Right lobe of liver (tissue), 4 donors: ENCODE measurements around the gene NENF.

Experiments
- CTCF ChIP-seq, 4 donors: fragments of 200-600 bp in 3 of 4; fragments of 450-650 bp in 1 of 4; IDR thresholded peaks; one replicate each; pipeline versions ENCODE4 v1.5.1 to v1.8.0; 2016 to 2022; ENCODE audit warnings: antibody characterized with exemption in 4 of 4, mild to moderate bottlenecking in 2 of 4
- POLR2A ChIP-seq: fragments of 450-650 bp; IDR thresholded peaks from one replicate; pipeline ENCODE4 v1.6.1; 2017; ENCODE audit warnings: antibody characterized with exemption, mild to moderate bottlenecking
- donor health status: DM: no; HTN: no; CAD: no.
- donor health status: DM: no; HTN: no; CAD: no.
- donor health status: DM: no; HTN: yes; CAD: no.

- TF ChIP-seq CTCF (IDR thresholded peaks at IDR 0.05) (no peak), POLR2A (no peak)
Observed at GRCh38 chr1:212478467-212479025, 45.8 kb downstream of the NENF start.
